Stimulated activated CD4-positive, alpha-beta T cell treated with anti-CD3 and anti-CD28 coated beads, Interleukin-1b, Interleukin-23, amount 100 ng/mL, for 1 hour (primary cell): ENCODE data around the gene POC1A.

Experiments
- DNase-seq, 2 donors: peaks; one replicate each; pipeline ENCODE4 v3.0.0-alpha.2; 2020; ENCODE audit warnings: low read depth in 2 of 2

The POC1A gene

GRCh38 chr3:52150860-52151259 is 3.4 kb downstream of the POC1A start:
- no peak for DNase-seq

- DNase-seq, result no peak
Observed at GRCh38 chr3:52150357-52150756, 3.9 kb downstream of the POC1A start.

- DNase-seq, result no peak
Observed at GRCh38 chr3:52149726-52150125, 4.5 kb downstream of the POC1A start.

GRCh38 chr3:52149021-52149420 is 5.2 kb downstream of the POC1A start:
- no peak for DNase-seq

GRCh38 chr3:52147804-52148203 is 6.4 kb downstream of the POC1A start:
- no peak for DNase-seq

- DNase-seq, result no peak
Observed at GRCh38 chr3:52146811-52147210, 7.4 kb downstream of the POC1A start.

GRCh38 chr3:52146189-52146588 is 8.0 kb downstream of the POC1A start:
- no peak for DNase-seq

- no peak for DNase-seq
Observed at GRCh38 chr3:52145736-52146110, 8.5 kb downstream of the POC1A start.

GRCh38 chr3:52144796-52145735 is 9.2 kb downstream of the POC1A start:
- no peak for DNase-seq

- peak; percentile 80 to 84 for DNase-seq
Observed at GRCh38 chr3:52144034-52144795, 10.0 kb downstream of the POC1A start.

- DNase-seq, result no peak
Observed at GRCh38 chr3:52143616-52144015, 10.6 kb downstream of the POC1A start.

- DNase-seq, result no peak
Observed at GRCh38 chr3:52143156-52143555, 11.1 kb downstream of the POC1A start.

GRCh38 chr3:52141751-52142150 is 12.5 kb downstream of the POC1A start:
- no peak for DNase-seq

- no peak for DNase-seq
Observed at GRCh38 chr3:52140769-52141168, 13.5 kb downstream of the POC1A start.

- DNase-seq, result no peak
Observed at GRCh38 chr3:52140000-52140399, 14.2 kb downstream of the POC1A start.

- no peak for DNase-seq
Observed at GRCh38 chr3:52137311-52137710, 16.9 kb downstream of the POC1A start.

GRCh38 chr3:52136513-52136912 is 17.7 kb downstream of the POC1A start:
- DNase-seq, result no peak

- DNase-seq, result no peak
Observed at GRCh38 chr3:52135332-52135731, 18.9 kb downstream of the POC1A start.

GRCh38 chr3:52134761-52135160 is 19.5 kb downstream of the POC1A start:
- DNase-seq, result no peak

GRCh38 chr3:52132930-52133329 is 21.3 kb downstream of the POC1A start:
- DNase-seq, result no peak

- no peak for DNase-seq
Observed at GRCh38 chr3:52132041-52132440, 22.2 kb downstream of the POC1A start.

- DNase-seq, result no peak
Observed at GRCh38 chr3:52130966-52131622, 23.1 kb downstream of the POC1A start.
